Activated CD4-positive, alpha-beta memory T cell treated with anti-CD3 and anti-CD28 coated beads for 36 hours (primary cell): ENCODE results near the gene SLC5A5. TPM values are rescaled to one million over a fixed set of nuclear protein-coding genes. Genes with fewer than 3 reads are reported as not detected.
A peak's percentile ranks its signal among the peaks of the same experiment; 100 is the strongest.

Experiments
- CTCF ChIA-PET: fragments of 350-600 bp; sonication (Branson Sonifier 250); formaldehyde crosslinking; loops from one replicate; lab custom pipeline; 2021; ENCODE audit warnings: antibody characterized with exemption, inconsistent platforms; lab: Charles Lee
- POLR2A ChIA-PET: fragments of 350-600 bp; sonication (Branson Sonifier 250); formaldehyde crosslinking; loops from one replicate; lab custom pipeline; 2021; ENCODE audit warnings: antibody characterized with exemption; lab: Charles Lee
- DNase-seq: peaks from one replicate; pipeline ENCODE4 v3.0.0-alpha.2; 2020
- H3K27ac Mint-ChIP-seq: one replicate; pipeline ENCODE4 v1.8.0; 2021; ENCODE audit warnings: mixed read lengths
- H3K27me3 Mint-ChIP-seq: one replicate; pipeline ENCODE4 v1.8.0; 2021; ENCODE audit warnings: mixed read lengths
- H3K36me3 Mint-ChIP-seq: one replicate; pipeline ENCODE4 v1.8.0; 2021; ENCODE audit warnings: mixed read lengths
- H3K4me1 Mint-ChIP-seq: one replicate; pipeline ENCODE4 v1.8.0; 2021; ENCODE audit warnings: low read depth, mixed read lengths
- H3K4me3 Mint-ChIP-seq: one replicate; pipeline ENCODE4 v1.8.0; 2021; ENCODE audit warnings: mild to moderate bottlenecking, mixed read lengths
- H3K9me3 Mint-ChIP-seq: one replicate; pipeline ENCODE4 v1.8.0; 2021; ENCODE audit warnings: mixed read lengths
- intact Hi-C: fragments of 100-400 bp; cut with micrococcal nuclease; formaldehyde crosslinking; loops from one replicate; pipeline ENCODE4 v1.15.1; 2023
- total RNA-seq, 2 experiments: library from RNA; stranded (reverse); gene quantifications; one replicate each; pipeline ENCODE4 v1.2.3, GENCODE V29; 2021

SLC5A5 gene
- 1 to 10 TPM in 1 of 2 experiments, under 1 TPM in 1; 0.87 to 1.0 TPM for total RNA-seq

DNA sequence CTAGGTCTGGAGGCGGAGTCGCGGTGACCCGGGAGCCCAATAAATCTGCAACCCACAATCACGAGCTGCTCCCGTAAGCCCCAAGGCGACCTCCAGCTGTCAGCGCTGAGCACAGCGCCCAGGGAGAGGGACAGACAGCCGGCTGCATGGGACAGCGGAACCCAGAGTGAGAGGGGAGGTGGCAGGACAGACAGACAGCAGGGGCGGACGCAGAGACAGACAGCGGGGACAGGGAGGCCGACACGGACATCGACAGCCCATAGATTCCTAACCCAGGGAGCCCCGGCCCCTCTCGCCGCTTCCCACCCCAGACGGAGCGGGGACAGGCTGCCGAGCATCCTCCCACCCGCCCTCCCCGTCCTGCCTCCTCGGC lies at the start of gene SLC5A5:
Gene SLC5A5, plus strand, starts transcription at position 68 of the 373 bp plus-strand sequence. CDS start 375 bp downstream, outside the sequence.
- CTCF ChIA-PET: interaction anchor here (1.0 to 4.9 kb wide), 6 partner anchors 12 to 165 kb away, joined by 3 to 42 read pairs (median 12); partner anchors contain the start of genes CCDC124 and RPL18A
- no peaks in the 10 kb centered on the region for H3K36me3 Mint-ChIP-seq
- peaks cover 17% of the 10 kb centered on the region for H3K4me1 Mint-ChIP-seq
- H3K4me3 Mint-ChIP-seq: peak within 1 kb of the TSS; percentile 81
- H3K27ac Mint-ChIP-seq: no peak within 1 kb of the TSS
- H3K27me3 Mint-ChIP-seq: no peaks in the 10 kb centered on the region
- POLR2A ChIA-PET: interaction anchor here (1.3 to 3.7 kb wide), 4 partner anchors 9 to 61 kb away, joined by 6 to 40 read pairs (median 10); partner anchors contain the start of genes CCDC124, JAK3 and RPL18A
- H3K9me3 Mint-ChIP-seq: no peaks in the 10 kb centered on the region
- DNase-seq: peak; percentile 45
- intact Hi-C loops: loop anchor here (1.0 to 2.0 kb wide), 3 partner anchors 13 to 129 kb away; partner anchors contain the start of gene RPL18A

DNA sequence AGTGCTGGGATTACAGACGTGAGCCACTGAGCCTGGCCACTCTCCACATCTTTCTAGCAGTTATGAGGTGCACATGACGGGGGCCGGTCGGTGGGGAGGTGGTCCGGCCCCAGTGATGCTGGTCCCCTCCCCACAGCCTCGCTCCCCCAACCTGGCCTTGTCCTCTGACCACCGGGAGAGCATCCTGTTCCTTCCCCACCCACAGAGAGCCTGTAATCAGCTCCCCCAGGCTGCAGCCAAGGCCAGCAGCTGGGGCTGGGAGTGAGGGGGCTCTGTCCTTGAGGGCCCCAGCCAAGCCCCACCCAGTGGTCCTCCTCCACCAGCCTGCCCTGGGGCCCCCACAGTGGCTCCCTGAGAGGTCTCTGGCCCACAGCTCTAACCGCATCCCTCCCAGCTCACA lies 47.4 kb upstream of the SLC5A5 start:
- CTCF ChIA-PET: no interaction called here
- H3K27ac Mint-ChIP-seq: no peak overlapping the region

DNA sequence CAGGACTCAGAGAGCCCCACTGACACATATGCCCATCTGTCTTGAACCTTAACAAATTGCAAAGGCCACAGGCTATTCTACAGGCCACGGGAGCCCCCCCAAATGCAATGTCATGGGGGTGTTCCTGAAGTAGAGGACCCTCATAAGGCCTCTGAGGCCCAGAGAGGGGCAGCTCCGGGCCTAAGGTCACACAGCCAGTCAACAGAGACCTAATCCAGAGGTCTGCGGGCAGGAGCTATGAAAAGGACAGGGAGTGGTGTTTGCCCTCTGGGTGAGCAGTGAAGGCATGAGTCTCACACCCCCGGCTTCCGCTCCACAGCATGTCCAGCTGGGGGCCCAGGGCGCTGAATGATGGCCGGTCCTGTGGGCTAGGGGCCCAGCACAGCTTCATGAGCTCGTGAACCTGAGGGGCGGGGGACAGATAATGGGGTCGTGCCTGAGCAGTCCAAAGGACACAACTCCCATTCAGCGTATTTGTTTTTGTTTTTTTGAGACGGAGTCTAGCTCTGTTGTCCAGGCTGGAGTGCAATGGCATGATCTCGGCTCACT lies 45.2 kb upstream of the SLC5A5 start:
- POLR2A ChIA-PET: interaction anchor here (1.6 to 1.9 kb wide), 2 partner anchors 8 to 20 kb away, joined by 4 to 6 read pairs; no protein-coding TSS in a partner anchor
- CTCF ChIA-PET: no interaction called here

More for the DNA sequence above, 47.4 kb upstream of the SLC5A5 start:
- H3K4me3 Mint-ChIP-seq: no peak overlapping the region
- H3K27me3 Mint-ChIP-seq: no peaks in the 10 kb centered on the region
- H3K36me3 Mint-ChIP-seq: peaks cover 24% of the 10 kb centered on the region
- intact Hi-C loops: no loop called here
- no peaks in the 10 kb centered on the region for H3K9me3 Mint-ChIP-seq
- no peak for DNase-seq
- POLR2A ChIA-PET: interaction anchor here (0.8 to 1.5 kb wide), 4 partner anchors 8 to 73 kb away, joined by 3 to 5 read pairs (median 4); partner anchors contain the start of gene FCHO1
- no peaks in the 10 kb centered on the region for H3K4me1 Mint-ChIP-seq

DNA sequence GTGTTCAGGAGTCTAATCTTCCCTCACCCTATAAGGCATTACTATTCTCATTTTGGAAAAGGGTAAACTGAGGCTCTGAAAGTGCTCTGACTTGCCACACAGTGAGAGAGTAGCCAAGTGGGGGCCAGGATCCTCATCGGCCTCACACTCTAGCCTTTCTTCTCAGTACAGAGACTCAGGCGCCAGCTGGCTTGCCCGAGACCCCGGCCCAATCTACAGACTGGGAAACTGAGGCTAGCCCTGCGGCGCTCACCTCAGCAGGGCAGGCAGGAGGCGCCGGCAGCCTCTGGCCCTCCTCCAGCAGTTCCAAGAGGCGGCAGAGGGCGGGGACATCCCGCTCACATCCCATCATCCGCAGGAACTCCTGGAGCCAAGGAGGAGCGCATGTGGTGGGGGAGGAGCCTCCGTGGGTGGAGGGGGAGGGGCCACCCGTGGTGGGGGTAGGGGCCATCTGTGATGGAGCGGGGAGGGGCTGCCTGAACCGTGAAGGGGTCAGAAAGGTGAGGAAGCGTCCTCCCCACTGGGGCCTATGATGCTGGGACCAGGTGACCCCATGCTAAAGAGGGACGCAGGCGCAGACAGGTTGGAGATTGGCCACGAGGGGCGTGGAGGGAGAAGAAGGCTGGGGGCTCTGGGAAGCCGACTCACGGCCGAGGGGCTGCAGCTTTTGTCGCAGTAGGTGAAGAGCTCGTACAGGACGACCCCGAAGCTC lies 41.7 kb upstream of the SLC5A5 start:
- intact Hi-C loops: no loop called here
- Mint-ChIP-seq H3K4me1 (no peaks in the 10 kb centered on the region), H3K9me3 (peaks cover 2% of the 10 kb centered on the region), H3K4me3 (no peak overlapping the region), H3K27ac (no peak overlapping the region), H3K27me3 (no peaks in the 10 kb centered on the region), H3K36me3 (peaks cover 64% of the 10 kb centered on the region)
- ChIA-PET CTCF (interaction anchor here (0.9 kb wide), 1 partner anchor 21 kb away, joined by 3 read pairs; no protein-coding TSS in a partner anchor), POLR2A (interaction anchor here (1.0 to 1.1 kb wide), 2 partner anchors 18 to 29 kb away, joined by 3 to 4 read pairs; partner anchors contain the start of genes JAK3 and RPL18A)
- DNase-seq: no peak

More for the DNA sequence above, 45.2 kb upstream of the SLC5A5 start:
- no peak for DNase-seq
- Mint-ChIP-seq H3K4me1 (no peaks in the 10 kb centered on the region), H3K36me3 (peaks cover 42% of the 10 kb centered on the region), H3K27ac (no peak overlapping the region), H3K9me3 (no peaks in the 10 kb centered on the region), H3K27me3 (no peaks in the 10 kb centered on the region), H3K4me3 (no peak overlapping the region)
- intact Hi-C loops: no loop called here

DNA sequence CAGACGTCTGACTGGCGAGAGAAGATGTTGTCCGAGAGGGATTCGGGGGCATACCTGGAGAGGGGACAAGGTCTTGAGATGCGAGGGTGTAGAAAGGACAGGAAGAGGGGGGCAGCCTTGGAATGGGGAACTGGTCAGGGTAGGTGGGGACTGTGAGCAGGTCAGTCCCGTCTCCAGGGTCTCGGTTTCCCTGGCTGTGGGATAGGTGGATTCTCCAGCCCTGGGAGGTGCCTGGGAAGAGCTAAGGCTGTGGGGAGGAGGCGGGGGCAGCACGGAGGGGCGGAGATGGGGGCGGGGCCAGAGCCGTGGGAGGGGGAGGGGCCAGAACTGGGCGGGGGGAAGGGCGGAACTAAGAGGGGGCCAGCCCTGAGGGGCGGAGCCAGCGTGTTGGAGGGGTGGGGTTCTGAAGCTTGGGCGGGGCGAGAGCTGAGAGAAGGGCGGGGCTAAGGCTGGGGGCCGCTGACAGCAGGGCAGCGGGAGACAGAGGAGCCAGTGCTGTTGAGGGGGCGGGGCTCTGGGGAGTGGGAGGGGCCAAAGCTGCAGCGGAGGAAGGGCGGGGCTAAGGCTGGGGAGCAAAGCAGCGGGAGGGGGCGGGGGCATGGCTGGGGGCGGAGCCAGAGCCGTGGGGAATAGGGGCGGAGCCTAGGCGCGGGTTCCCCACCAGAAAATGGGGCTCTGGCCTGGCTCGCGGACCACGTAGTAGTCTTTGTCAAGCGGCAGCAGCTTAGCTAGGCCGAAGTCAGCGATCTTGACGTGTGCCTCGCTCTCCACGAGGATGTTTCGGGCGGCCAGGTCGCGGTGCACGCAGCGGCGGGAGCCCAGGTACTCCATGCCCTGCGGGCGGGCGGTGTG lies 41.0 kb upstream of the SLC5A5 start:
- H3K36me3 Mint-ChIP-seq: peaks cover 67% of the 10 kb centered on the region
- POLR2A ChIA-PET: interaction anchor here (1.0 to 1.1 kb wide), 3 partner anchors 17 to 29 kb away, joined by 3 to 4 read pairs (median 3); partner anchors contain the start of genes JAK3 and RPL18A
- H3K4me1 Mint-ChIP-seq: no peaks in the 10 kb centered on the region
- H3K27me3 Mint-ChIP-seq: no peaks in the 10 kb centered on the region
- CTCF ChIA-PET: interaction anchor here (0.6 kb wide), 1 partner anchor 29 kb away, joined by 3 read pairs; the partner anchor contains the start of gene RPL18A
- H3K9me3 Mint-ChIP-seq: peaks cover 2% of the 10 kb centered on the region
- peak; percentile 75 for DNase-seq
- no peak overlapping the region for H3K4me3 Mint-ChIP-seq
- H3K27ac Mint-ChIP-seq: no peak overlapping the region
- intact Hi-C loops: no loop called here

DNA sequence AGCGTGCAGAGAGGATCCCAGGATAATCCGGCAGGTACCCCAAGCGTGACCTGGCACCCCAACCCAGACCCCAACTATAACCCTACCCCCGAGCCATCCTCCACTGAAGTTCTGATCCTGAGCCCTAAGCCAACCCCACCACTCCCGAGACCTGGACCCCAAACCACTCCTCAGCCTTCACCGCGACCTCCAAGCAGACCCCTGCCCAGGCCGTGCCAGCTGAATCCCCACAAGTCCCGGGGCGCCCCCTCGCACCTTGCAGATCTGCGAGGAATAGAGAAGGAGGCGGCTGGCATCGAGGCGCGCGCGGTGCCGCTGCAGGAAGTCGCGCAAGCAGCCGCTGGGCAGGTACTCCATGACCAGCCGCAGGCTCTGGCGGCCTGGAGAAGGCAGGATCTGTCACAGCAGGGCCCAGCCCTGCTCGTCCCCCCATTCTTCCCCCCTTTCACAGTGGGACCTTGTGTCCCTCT lies 40.3 kb upstream of the SLC5A5 start:
- H3K4me3 Mint-ChIP-seq: no peak overlapping the region
- peaks cover 70% of the 10 kb centered on the region for H3K36me3 Mint-ChIP-seq
- intact Hi-C loops: no loop called here
- POLR2A ChIA-PET: interaction anchor here (1.0 to 1.1 kb wide), 2 partner anchors 16 to 18 kb away, joined by 3 to 4 read pairs; partner anchors contain the start of gene JAK3
- peaks cover 2% of the 10 kb centered on the region for H3K9me3 Mint-ChIP-seq
- H3K4me1 Mint-ChIP-seq: no peaks in the 10 kb centered on the region
- no peaks in the 10 kb centered on the region for H3K27me3 Mint-ChIP-seq
- H3K27ac Mint-ChIP-seq: no peak overlapping the region
- CTCF ChIA-PET: interaction anchor here (0.6 kb wide), 1 partner anchor 28 kb away, joined by 3 read pairs; the partner anchor contains the start of gene RPL18A
- DNase-seq: no peak

DNA sequence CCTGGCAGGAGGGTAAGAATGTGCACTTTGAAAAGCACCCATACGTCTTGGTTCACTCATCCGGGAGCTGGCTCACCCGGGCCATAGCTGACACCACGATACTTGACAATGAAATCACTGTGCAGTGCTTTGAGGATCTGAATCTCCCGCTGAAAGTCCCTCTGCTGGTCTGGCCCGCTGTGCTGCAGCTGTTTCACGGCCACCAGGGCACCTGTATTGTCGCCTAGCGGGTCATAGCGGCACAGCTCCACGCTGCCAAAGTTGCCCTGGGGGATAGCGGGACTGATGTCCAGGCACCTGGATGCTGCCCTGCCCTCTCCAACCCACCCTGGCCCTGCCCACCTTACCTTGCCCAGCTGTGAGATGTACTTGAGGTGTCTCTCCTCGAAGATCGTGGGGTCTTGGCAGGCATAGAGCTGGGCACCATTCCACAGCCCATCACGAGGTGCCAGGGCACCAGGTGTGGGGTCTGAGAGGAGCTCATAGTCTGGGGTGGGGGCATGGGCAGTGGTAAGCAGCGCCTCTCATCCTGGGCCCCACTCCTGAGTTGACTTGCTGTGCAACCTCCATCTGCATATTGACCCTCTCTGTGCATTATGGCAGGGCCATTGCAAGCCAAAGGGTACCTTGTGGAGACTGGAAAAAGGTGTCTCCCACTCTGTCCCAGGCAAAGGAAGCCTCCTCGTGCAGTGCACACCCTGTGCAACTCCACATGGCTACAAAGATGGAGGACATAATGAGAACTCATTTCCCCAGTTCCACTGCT lies 39.1 kb upstream of the SLC5A5 start:
- POLR2A ChIA-PET: interaction anchor here (1.1 to 2.0 kb wide), 3 partner anchors 9 to 15 kb away, joined by 5 to 6 read pairs (median 5); partner anchors contain the start of gene JAK3
- Mint-ChIP-seq H3K9me3 (peaks cover 2% of the 10 kb centered on the region), H3K4me1 (no peaks in the 10 kb centered on the region), H3K27ac (no peak overlapping the region), H3K4me3 (no peak overlapping the region), H3K27me3 (no peaks in the 10 kb centered on the region), H3K36me3 (peaks cover 70% of the 10 kb centered on the region)
- intact Hi-C loops: no loop called here
- no peak for DNase-seq
- CTCF ChIA-PET: interaction anchor here (1.4 kb wide), 1 partner anchor 23 kb away, joined by 5 read pairs; no protein-coding TSS in a partner anchor

DNA sequence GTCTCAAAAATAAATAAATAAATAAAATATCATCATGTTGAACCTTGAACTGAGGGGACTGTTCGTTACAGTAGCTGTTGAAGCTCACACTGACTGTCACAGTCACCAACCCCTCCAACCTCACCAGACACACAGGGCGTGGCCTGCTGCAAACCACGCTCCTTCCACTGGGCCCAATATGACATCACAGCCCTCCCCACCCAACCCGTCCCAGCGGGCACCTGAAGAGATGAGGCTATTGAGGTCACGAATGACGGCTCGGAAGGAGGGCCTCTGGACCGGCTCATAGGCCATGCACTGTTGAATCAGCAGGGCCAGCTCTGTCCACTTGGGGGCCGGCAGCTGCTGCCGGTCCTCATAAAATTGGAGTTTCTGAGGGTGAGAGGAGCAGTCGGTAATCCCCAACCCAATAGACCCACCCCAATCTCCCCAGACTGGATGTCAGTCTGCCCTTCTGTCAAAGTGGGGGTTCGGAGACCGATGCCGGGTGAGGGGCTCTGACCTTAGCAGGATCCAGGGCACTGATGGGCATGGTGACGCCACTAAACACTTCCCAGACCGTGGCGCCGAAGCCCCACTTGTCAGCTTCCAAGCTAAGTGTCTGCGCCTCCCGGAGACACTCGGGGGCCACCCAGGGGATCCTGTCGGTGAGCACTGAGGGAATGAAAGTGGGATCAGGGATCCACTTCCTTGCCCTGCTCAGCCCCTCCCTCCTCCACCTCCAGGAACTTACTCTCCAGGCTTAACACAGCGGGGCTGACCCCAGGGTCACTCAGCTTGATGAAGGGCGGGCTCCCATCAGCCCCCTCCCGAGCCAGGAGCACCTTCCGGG lies 37.2 kb upstream of the SLC5A5 start:
- ChIA-PET POLR2A (interaction anchor here (0.9 to 2.0 kb wide), 5 partner anchors 9 to 32 kb away, joined by 3 to 6 read pairs (median 4); no protein-coding TSS in a partner anchor), CTCF (no interaction called here)
- intact Hi-C loops: no loop called here
- H3K27ac Mint-ChIP-seq: no peak overlapping the region
- H3K36me3 Mint-ChIP-seq: peaks cover 76% of the 10 kb centered on the region
- H3K9me3 Mint-ChIP-seq: peaks cover 2% of the 10 kb centered on the region
- no peak for DNase-seq
- no peak overlapping the region for H3K4me3 Mint-ChIP-seq
- no peaks in the 10 kb centered on the region for H3K27me3 Mint-ChIP-seq
- H3K4me1 Mint-ChIP-seq: peaks cover 3% of the 10 kb centered on the region

DNA sequence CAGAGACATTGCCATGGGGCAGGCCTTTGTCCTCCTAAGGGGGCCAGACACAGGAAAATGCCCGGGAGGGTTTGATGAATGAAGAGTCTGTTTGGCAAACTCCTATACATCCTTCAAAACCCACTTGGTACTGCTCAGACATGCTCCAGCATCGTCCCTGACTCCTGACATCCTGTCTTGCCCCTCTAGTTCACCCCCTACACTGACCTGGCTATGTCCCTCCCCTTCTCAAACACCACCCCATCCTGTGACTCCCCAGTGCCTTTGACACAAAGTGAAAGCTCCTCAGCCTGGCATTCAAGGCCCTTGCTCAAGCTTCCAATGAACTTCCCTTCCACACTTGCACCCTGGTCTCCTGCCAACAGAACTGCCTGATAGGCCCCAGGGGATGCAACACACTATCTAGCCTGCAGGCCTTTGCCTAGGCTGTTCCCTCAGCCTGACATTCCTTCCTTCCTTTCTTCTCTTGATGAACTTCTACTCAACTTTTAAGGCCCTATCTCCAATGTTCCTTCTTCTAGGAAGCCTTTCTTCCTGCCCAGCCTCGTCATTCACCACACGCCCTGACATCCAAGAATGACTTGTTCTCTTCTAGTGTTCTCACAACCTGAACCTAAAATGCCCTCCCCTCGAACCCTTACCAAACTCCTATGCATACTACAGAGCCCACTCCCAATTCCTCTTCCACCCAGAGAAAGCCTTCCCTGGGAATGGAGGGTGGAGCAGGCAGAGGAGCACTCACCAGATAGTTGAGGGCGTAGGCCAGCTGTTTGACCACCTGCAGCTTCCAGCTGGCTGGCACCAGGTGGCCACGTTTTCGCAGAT lies 36.4 kb upstream of the SLC5A5 start:
- intact Hi-C loops: no loop called here

More for the DNA sequence above, 36.4 kb upstream of the SLC5A5 start:
- Mint-ChIP-seq H3K4me3 (no peak overlapping the region), H3K9me3 (peaks cover 2% of the 10 kb centered on the region), H3K4me1 (peaks cover 3% of the 10 kb centered on the region), H3K27ac (no peak overlapping the region), H3K36me3 (peaks cover 77% of the 10 kb centered on the region), H3K27me3 (no peaks in the 10 kb centered on the region)
- POLR2A ChIA-PET: interaction anchor here (1.0 to 1.9 kb wide), 2 partner anchors 10 to 14 kb away, joined by 4 to 6 read pairs; no protein-coding TSS in a partner anchor
- no peak for DNase-seq
- CTCF ChIA-PET: no interaction called here
